NK-92 (cell line): ENCODE results near the gene PMEL.
A peak's percentile ranks its signal among the peaks of the same experiment; 100 is the strongest.
"Not testable (repeated sequence)": the region's sequence is repeated elsewhere in the genome, so short reads cannot be mapped to it uniquely, and the experiment has no call there.

Source experiments
- DNase-seq: peaks from one replicate; lab custom pipeline; 2025; ENCODE audit not compliant: unreplicated experiment; lab: John Stamatoyannopoulos, UW

PMEL gene

GRCh38 chr12:55983232-55983842 is 17.5 kb upstream of the PMEL start:
- DNase-seq: no peak

GRCh38 chr12:55982319-55982936 is 16.6 kb upstream of the PMEL start:
- no peak for DNase-seq

GRCh38 chr12:55981882-55982281 is 16.0 kb upstream of the PMEL start:
- not testable (repeated sequence) for DNase-seq

- no peak for DNase-seq
Measured at GRCh38 chr12:55979069-55979468, 13.2 kb upstream of the PMEL start.

- no peak for DNase-seq
Measured at GRCh38 chr12:55978393-55978792, 12.6 kb upstream of the PMEL start.

- DNase-seq: no peak
Measured at GRCh38 chr12:55974308-55974730, 8.5 kb upstream of the PMEL start.

- peak; percentile 93 for DNase-seq
Measured at GRCh38 chr12:55973599-55974307, 7.9 kb upstream of the PMEL start, which contains the start of gene RAB5B. RAB5B (plus strand) TSS chr12:55974078; CDS start chr12:55986961, 12,883 bp downstream.

- no peak for DNase-seq
Measured at GRCh38 chr12:55972911-55973598, 7.2 kb upstream of the PMEL start.

- no peak for DNase-seq
Measured at GRCh38 chr12:55972456-55972855, 6.6 kb upstream of the PMEL start.

- no peak for DNase-seq
Measured at GRCh38 chr12:55972042-55972441, 6.2 kb upstream of the PMEL start.

GRCh38 chr12:55970775-55971174 is 4.9 kb upstream of the PMEL start:
- no peak for DNase-seq

- DNase-seq: no peak
Measured at GRCh38 chr12:55969356-55969755, 3.5 kb upstream of the PMEL start.

GRCh38 chr12:55966408-55967281 is 803 bp upstream of the PMEL start, which contains the start of gene CDK2:
CDK2 (plus strand) TSS chr12:55966830; CDS start chr12:55967009, 179 bp downstream.
- peak; percentile 30 for DNase-seq

- DNase-seq: no peak
Measured at GRCh38 chr12:55965240-55965639, 602 bp downstream of the PMEL start.

- DNase-seq: no peak
Measured at GRCh38 chr12:55963760-55964159, 2.1 kb downstream of the PMEL start.

- DNase-seq: no peak
Measured at GRCh38 chr12:55957106-55957859, 8.6 kb downstream of the PMEL start.

- no peak for DNase-seq
Measured at GRCh38 chr12:55955800-55956508, 9.9 kb downstream of the PMEL start.

GRCh38 chr12:55955344-55955743 is 10.5 kb downstream of the PMEL start:
- DNase-seq: no peak

- DNase-seq: no peak
Measured at GRCh38 chr12:55946553-55946952, 19.3 kb downstream of the PMEL start.
